Measurements from ENCODE around the gene TRERF1.

DNA sequence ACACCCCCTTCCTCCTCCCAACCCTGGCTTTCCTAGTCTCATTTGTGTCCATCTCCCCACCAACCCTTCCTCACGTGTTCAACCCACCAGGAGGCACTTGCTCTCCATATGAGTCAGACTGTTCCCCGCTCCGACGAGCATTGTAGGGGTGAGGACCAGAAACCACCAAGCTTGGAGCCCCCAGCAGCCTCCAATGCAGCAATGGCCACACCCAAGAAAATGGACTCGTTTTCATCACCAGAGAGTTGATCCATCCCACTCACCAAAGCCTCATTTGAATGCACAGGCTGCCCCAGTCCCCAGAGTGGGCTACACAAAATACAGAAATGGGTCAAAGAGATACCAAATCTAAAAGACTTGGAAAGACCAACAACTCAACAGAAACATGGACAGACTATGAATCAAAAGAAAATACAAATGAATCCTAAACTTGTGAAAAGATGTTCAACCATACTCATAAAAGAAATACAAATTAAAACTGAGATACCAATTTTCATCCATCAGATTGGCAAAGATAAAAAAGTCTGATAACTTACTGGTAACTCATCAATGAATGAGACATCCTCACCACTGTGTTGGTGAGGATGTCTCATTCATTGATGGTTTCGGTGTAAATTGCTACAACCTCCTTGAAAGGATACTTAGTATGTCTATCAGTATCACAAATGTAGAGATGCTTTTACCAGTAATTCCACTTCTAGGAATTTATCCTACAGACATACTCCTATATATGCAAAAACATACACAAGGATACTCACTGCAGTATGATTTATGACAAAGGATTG is 68.1 kb downstream of the TRERF1 start:
- TF ChIP-seq, protein P1, sequence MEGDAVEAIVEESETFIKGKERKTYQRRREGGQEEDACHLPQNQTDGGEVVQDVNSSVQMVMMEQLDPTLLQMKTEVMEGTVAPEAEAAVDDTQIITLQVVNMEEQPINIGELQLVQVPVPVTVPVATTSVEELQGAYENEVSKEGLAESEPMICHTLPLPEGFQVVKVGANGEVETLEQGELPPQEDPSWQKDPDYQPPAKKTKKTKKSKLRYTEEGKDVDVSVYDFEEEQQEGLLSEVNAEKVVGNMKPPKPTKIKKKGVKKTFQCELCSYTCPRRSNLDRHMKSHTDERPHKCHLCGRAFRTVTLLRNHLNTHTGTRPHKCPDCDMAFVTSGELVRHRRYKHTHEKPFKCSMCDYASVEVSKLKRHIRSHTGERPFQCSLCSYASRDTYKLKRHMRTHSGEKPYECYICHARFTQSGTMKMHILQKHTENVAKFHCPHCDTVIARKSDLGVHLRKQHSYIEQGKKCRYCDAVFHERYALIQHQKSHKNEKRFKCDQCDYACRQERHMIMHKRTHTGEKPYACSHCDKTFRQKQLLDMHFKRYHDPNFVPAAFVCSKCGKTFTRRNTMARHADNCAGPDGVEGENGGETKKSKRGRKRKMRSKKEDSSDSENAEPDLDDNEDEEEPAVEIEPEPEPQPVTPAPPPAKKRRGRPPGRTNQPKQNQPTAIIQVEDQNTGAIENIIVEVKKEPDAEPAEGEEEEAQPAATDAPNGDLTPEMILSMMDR (IDR thresholded peaks at IDR 0.05), result no peak
- no peak for TF ChIP-seq POLR2A (IDR thresholded peaks at IDR 0.05)

All from prostate gland (tissue), 2 donors.